Endothelial cell of umbilical vein (primary cell): ENCODE data around the gene LACTBL1. TPM values are rescaled to one million over a fixed set of nuclear protein-coding genes. Genes with fewer than 3 reads are reported as not detected.

Source experiments
- BruUV-seq: library from RNA; stranded (reverse); fragments of 400-500 nt; replicated peaks from 2 replicates; lab custom pipeline; 2021; lab: Mats Ljungman, UMichigan
- CTCF ChIA-PET: fragments of 300-600, 350-600 bp; sonication (Branson Sonifier 250); formaldehyde crosslinking; loops from one replicate; lab custom pipeline; 2021; ENCODE audit warnings: antibody characterized with exemption, inconsistent platforms; lab: Charles Lee
- POLR2A ChIA-PET: fragments of 300-600, 350-600 bp; sonication (Branson Sonifier 250); formaldehyde crosslinking; loops from one replicate; lab custom pipeline; 2021; ENCODE audit warnings: antibody characterized with exemption, inconsistent platforms; lab: Charles Lee
- DNase-seq: peaks from one replicate; pipeline ENCODE4 v3.0.0-alpha.2; 2011; ENCODE audit warnings: low read depth, low spot score
- FAIRE-seq: peaks from 2 replicates; lab custom pipeline; 2011; peaks lifted over from hg19 to GRCh38; lab: Jason Lieb, UNC
- H2AFZ ChIP-seq: 2 replicates; pipeline ENCODE4 v1.6.0; 2012; ENCODE audit warnings: low read depth, low read length, control low read depth, inconsistent platforms
- H3K27ac ChIP-seq: 2 replicates; pipeline ENCODE4 v1.5.1; 2011; ENCODE audit warnings: low read depth, mild to moderate bottlenecking, control low read depth, low read length, moderate library complexity; ENCODE audit not compliant: insufficient read depth
- H3K27me3 ChIP-seq, 2 experiments: 2 replicates each; pipeline versions ENCODE4 v1.6.0 to v1.6.1; 2011; ENCODE audit warnings: low read length in 2 of 2, mixed read lengths in 1 of 2; ENCODE audit not compliant: control insufficient read depth in 2 of 2, insufficient read depth in 2 of 2
- H3K36me3 ChIP-seq, 2 experiments: 2 replicates in 1 of 2; 3 replicates in 1 of 2; pipeline ENCODE4 v1.5.1; 2011; ENCODE audit warnings: low read length in 2 of 2, mild to moderate bottlenecking in 1 of 2, moderate library complexity in 1 of 2; ENCODE audit not compliant: control insufficient read depth in 2 of 2, insufficient read depth in 2 of 2; ENCODE audit errors: extremely low read depth in 1 of 2
- H3K4me1 ChIP-seq: 3 replicates; pipeline ENCODE4 v1.5.1; 2011; ENCODE audit warnings: mild to moderate bottlenecking, low read length; ENCODE audit not compliant: control insufficient read depth, insufficient read depth; ENCODE audit errors: extremely low read depth
- H3K4me2 ChIP-seq: 2 replicates; pipeline ENCODE4 v1.6.1; 2011; ENCODE audit warnings: low read length, control low read depth, mixed read lengths; ENCODE audit not compliant: insufficient read depth
- H3K4me3 ChIP-seq, 3 experiments: fragments of 200-600 bp in 1 of 3; sonication (generic), shearing (Covaris generic) in 1 of 3; replicated peaks in 1 of 3; 2 replicates each; pipeline ENCODE4 v1.5.1; 2011 to 2016; ENCODE audit warnings: control low read depth in 3 of 3, low read length in 3 of 3, mild to moderate bottlenecking in 2 of 3, inconsistent platforms in 1 of 3, low read depth in 1 of 3, moderate library complexity in 1 of 3; ENCODE audit not compliant: insufficient read depth in 1 of 3
- H3K79me2 ChIP-seq: 2 replicates; pipeline ENCODE4 v1.6.0; 2012; ENCODE audit warnings: low read length, inconsistent platforms; ENCODE audit not compliant: control insufficient read depth, insufficient read depth
- H3K9ac ChIP-seq: replicated peaks from 2 replicates; pipeline ENCODE3; 2011; ENCODE audit warnings: low read length, control low read depth; ENCODE audit not compliant: insufficient read depth; ENCODE audit errors: extremely low read depth
- H3K9me1 ChIP-seq: replicated peaks from 3 replicates; pipeline ENCODE4 v1.6.0; 2011; ENCODE audit warnings: mild to moderate bottlenecking, low read length; ENCODE audit not compliant: control insufficient read depth, insufficient read depth; ENCODE audit errors: extremely low read depth
- H3K9me3 ChIP-seq: replicated peaks from 2 replicates; pipeline ENCODE4 v1.5.1; 2012; ENCODE audit warnings: low read length, inconsistent platforms; ENCODE audit not compliant: control insufficient read depth, insufficient read depth
- H4K20me1 ChIP-seq: replicated peaks from 2 replicates; pipeline ENCODE3; 2011; ENCODE audit warnings: mild to moderate bottlenecking, low read length; ENCODE audit not compliant: control insufficient read depth, insufficient read depth; ENCODE audit errors: extremely low read depth
- EZH2 ChIP-seq: IDR thresholded peaks from 2 replicates; pipeline ENCODE4 v1.6.1; 2012; ENCODE audit warnings: borderline replicate concordance, low read depth, mild to moderate bottlenecking, moderate library complexity, low read length, inconsistent platforms; ENCODE audit not compliant: severe bottlenecking
- FOS ChIP-seq: IDR thresholded peaks from 2 replicates; pipeline ENCODE4 v1.6.1; 2011; ENCODE audit warnings: mild to moderate bottlenecking, low read length, moderate library complexity, borderline replicate concordance; ENCODE audit not compliant: insufficient read depth
- GATA2 ChIP-seq: IDR thresholded peaks from 2 replicates; pipeline ENCODE4 v1.7.0; 2011; ENCODE audit warnings: low read depth, mild to moderate bottlenecking, moderate library complexity, mixed read lengths, low read length; ENCODE audit not compliant: insufficient read length, insufficient read depth
- JUN ChIP-seq: IDR thresholded peaks from 2 replicates; pipeline ENCODE4 v1.6.1; 2011; ENCODE audit warnings: borderline replicate concordance, low read depth; ENCODE audit not compliant: insufficient read length, insufficient read depth
- MYC ChIP-seq: IDR thresholded peaks from one replicate; pipeline ENCODE4 v1.6.1; 2011; ENCODE audit warnings: mild to moderate bottlenecking, low read depth, low read length
- POLR2A ChIP-seq: IDR thresholded peaks from 2 replicates; pipeline ENCODE4 v1.6.1; 2012; ENCODE audit warnings: low read depth, mild to moderate bottlenecking, control low read depth, low read length
- POLR2AphosphoS5 ChIP-seq: IDR thresholded peaks from 2 replicates; pipeline ENCODE4 v1.6.1; 2012; ENCODE audit warnings: low read depth, mild to moderate bottlenecking, control low read depth, low read length, moderate library complexity; ENCODE audit not compliant: insufficient read depth
- dilution Hi-C: fragments of 300-500 bp; cut with MboI; formaldehyde crosslinking; loops from one replicate; pipeline ENCODE4 v1.15.0; 2019; ENCODE audit warnings: low sequenced_read_pairs; ENCODE audit not compliant: extremely low pct_ligation_motif_present
- intact Hi-C: fragments of 100-400 bp; cut with micrococcal nuclease; formaldehyde crosslinking; loops from one replicate; pipeline ENCODE4 v1.10.0; 2022
- polyA plus RNA-seq, 4 experiments: library from polyadenylated mRNA; depleted of rRNA in 3 of 4; stranded (reverse) in 3 of 4; unstranded in 1 of 4; fragments of >200 nt; gene quantifications; 2 replicates each; pipeline versions ENCODE4 v1.2.1 to v1.2.3, GENCODE V29; 2011 to 2012; ENCODE audit warnings: missing spikeins in 1 of 4
- total RNA-seq: library from RNA; stranded (reverse); gene quantifications from 2 replicates; pipeline ENCODE4 v1.2.3, GENCODE V29; 2021
- TF ChIP-seq, protein P1 (sequence below), 2 donors: IDR thresholded peaks; 1 replicate in 1 of 2; 2 replicates in 1 of 2; pipeline ENCODE4 v1.5.1; 2011; ENCODE audit warnings: low read length in 2 of 2, mild to moderate bottlenecking in 2 of 2, moderate library complexity in 2 of 2, control low read depth in 1 of 2, inconsistent platforms in 1 of 2, low read depth in 1 of 2; ENCODE audit not compliant: insufficient read depth in 1 of 2; ENCODE audit errors: extremely low read depth in 1 of 2
- TF ChIP-seq, protein P2 (sequence below): IDR thresholded peaks from 2 replicates; pipeline ENCODE4 v1.6.1; 2011; ENCODE audit not compliant: insufficient read depth, insufficient read length

The LACTBL1 gene
- total and polyA plus RNA-seq, 2 donors (not counting 3 experiments of a cell fraction or from before 2014, with no cell fraction given), result not detected

DNA sequence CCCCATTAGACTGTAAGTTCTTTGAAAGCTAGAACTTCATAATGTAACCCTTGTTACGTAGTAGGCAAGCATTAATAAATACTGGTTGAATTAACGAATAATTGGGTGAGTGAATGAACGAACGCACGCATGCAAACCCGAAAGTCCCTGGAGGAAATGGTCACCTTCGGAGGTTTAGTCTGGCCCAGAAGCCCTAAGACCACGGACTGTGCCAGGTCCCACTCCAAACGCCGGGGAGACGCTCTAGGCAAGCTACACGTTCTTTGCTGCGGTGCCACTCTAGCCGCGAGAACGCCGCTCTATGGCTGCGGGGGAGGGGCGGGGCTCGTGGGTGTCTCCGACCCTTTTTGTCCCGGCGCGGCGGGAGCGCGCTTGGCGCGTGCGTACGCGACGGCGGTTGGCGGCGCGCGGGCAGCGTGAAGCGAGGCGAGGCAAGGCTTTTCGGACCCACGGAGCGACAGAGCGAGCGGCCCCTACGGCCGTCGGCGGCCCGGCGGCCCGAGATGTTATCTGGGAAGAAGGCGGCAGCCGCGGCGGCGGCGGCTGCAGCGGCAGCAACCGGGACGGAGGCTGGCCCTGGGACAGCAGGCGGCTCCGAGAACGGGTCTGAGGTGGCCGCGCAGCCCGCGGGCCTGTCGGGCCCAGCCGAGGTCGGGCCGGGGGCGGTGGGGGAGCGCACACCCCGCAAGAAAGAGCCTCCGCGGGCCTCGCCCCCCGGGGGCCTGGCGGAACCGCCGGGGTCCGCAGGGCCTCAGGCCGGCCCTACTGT, 46.6 kb upstream of the LACTBL1 start, which contains the start of gene KDM1A:
Gene KDM1A (plus strand): TSS at position 375 of the 769 bp plus-strand sequence. CDS start 129 bp downstream, at position 504.
- FAIRE-seq, result peak; percentile 99
- peaks cover 50% of the 10 kb centered on the region for H3K79me2 ChIP-seq

More for the DNA sequence above, 46.6 kb upstream of the LACTBL1 start, which contains the start of gene KDM1A:
- TF ChIP-seq, protein P1, sequence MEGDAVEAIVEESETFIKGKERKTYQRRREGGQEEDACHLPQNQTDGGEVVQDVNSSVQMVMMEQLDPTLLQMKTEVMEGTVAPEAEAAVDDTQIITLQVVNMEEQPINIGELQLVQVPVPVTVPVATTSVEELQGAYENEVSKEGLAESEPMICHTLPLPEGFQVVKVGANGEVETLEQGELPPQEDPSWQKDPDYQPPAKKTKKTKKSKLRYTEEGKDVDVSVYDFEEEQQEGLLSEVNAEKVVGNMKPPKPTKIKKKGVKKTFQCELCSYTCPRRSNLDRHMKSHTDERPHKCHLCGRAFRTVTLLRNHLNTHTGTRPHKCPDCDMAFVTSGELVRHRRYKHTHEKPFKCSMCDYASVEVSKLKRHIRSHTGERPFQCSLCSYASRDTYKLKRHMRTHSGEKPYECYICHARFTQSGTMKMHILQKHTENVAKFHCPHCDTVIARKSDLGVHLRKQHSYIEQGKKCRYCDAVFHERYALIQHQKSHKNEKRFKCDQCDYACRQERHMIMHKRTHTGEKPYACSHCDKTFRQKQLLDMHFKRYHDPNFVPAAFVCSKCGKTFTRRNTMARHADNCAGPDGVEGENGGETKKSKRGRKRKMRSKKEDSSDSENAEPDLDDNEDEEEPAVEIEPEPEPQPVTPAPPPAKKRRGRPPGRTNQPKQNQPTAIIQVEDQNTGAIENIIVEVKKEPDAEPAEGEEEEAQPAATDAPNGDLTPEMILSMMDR (IDR thresholded peaks at IDR 0.05; ENCODE audit: extremely low read depth in 1 of 2, insufficient read depth in 1 of 2, low read depth in 1 of 2, low read length in 2 of 2), result peak; percentile 14 to 22
- TF ChIP-seq POLR2AphosphoS5, result peak; percentile 95
- TF ChIP-seq JUN, result no peak
- peak; percentile 83 for TF ChIP-seq MYC
- no peak for TF ChIP-seq EZH2
- TF ChIP-seq POLR2A, result peak; percentile 90
- TF ChIP-seq GATA2, result peak; percentile 38
- TF ChIP-seq, protein P2, sequence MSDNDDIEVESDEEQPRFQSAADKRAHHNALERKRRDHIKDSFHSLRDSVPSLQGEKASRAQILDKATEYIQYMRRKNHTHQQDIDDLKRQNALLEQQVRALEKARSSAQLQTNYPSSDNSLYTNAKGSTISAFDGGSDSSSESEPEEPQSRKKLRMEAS, result peak; percentile 43
- TF ChIP-seq FOS, result no peak
- Histone ChIP-seq H3K36me3 (no peaks in the 10 kb centered on the region), H3K27me3 (no peaks in the 10 kb centered on the region), H4K20me1 (peaks cover 3% of the 10 kb centered on the region), H3K4me3 (peak within 1 kb of the TSS; percentile 78 to 93 (median 85)), H3K27ac (peak within 1 kb of the TSS; percentile 51), H3K4me1 (peaks cover 8% of the 10 kb centered on the region), H3K9me1 (no peaks in the 10 kb centered on the region), H3K4me2 (peak within 1 kb of the TSS; percentile 97), H3K9me3 (no peaks in the 10 kb centered on the region), H3K9ac (peak within 1 kb of the TSS; percentile 93), H2AFZ (peak within 1 kb of the TSS; percentile 88)
- BruUV-seq, result no TSS peak
- ChIA-PET POLR2A (interaction anchor here (0.5 to 0.6 kb wide), 2 partner anchors 70 to 131 kb away, joined by 3 read pairs; no protein-coding TSS in a partner anchor), CTCF (interaction anchor here (0.6 to 1.3 kb wide), 4 partner anchors 31 to 166 kb away, joined by 3 to 5 read pairs (median 4); no protein-coding TSS in a partner anchor)
- peak; percentile 97 for DNase-seq
- intact Hi-C loops, result loop anchor here (2.0 kb wide), 1 partner anchor 672 kb away; the partner anchor contains the start of gene RPL11
- dilution Hi-C loops, result no loop called here
